ENCODE measurements around the gene APOB. TPM values are rescaled to one million over a fixed set of nuclear protein-coding genes. Genes with fewer than 3 reads are reported as not detected.

The APOB gene
- total and polyA plus RNA-seq, 2 experiments from 2014 or later = not detected

DNA sequence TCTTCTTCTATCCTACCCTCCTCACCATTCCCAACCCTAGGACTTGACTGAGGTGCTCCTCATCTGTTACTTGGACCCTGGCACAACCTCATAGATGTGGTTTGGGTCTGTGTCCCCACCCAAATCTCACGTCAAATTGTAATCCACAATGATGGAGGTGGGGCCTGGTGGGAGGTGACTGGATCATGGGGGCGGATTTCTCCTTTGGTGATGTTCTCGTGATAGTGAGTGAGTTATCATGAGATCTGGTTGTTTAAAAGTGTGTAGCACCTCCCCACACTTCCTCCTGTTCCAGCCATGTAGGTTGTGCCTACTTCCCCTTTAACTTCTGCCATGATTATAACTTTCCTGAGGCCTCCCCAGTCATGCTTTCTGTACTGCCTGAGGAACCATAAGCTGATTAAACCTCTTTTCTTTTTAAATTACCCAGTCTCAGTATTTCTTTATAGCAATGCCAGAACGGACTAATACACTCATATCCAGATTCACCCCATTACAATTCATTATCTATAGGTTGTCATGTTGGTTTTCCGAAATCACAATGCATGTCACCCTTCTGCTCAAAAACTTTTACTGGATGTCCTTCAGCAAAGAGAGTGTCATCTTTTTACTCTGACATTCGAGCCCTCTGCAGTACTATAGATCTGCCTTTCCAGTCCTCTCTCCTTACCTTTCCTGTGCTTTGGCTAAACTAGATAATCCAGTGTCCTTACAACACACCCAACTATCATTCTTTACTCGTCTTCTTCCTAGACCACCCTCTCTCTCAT is 45.7 kb downstream of the APOB start:
- H3K79me2 ChIP-seq (ENCODE audit: insufficient read depth) = no peaks in the 10 kb centered on the region
- no peaks in the 10 kb centered on the region for H3F3A ChIP-seq (ENCODE audit: insufficient read depth)
- H3K4me2 ChIP-seq (ENCODE audit: unreplicated experiment) = no peak overlapping the region
- DNase-seq = no peak
- TF ChIP-seq EZH2phosphoT487 (IDR thresholded peaks at IDR 0.05; ENCODE audit: insufficient read depth, low read depth) (no peak), EZH2 (IDR thresholded peaks at IDR 0.05; ENCODE audit: insufficient read depth, poor library complexity, severe bottlenecking) (no peak)
- no peak overlapping the region for H2AFZ ChIP-seq
- no peak overlapping the region for H3K4me3 ChIP-seq
- H3K9me2 ChIP-seq (ENCODE audit: insufficient read depth) = no peaks in the 10 kb centered on the region
- no peak overlapping the region for H3K9ac ChIP-seq
- no peaks in the 10 kb centered on the region for H3K9me3 ChIP-seq (ENCODE audit: low read depth)
- H3K4me1 ChIP-seq (ENCODE audit: insufficient read depth) = no peaks in the 10 kb centered on the region
- in situ Hi-C loops (cut with MboI) = no loop called here
- no peaks in the 10 kb centered on the region for H3K27me3 ChIP-seq (replicated peaks; ENCODE audit: insufficient read depth)
- H3K27ac ChIP-seq = no peak overlapping the region
- WGBS, 2 experiments (ENCODE audit: low coverage in 1 of 2, low lambda C conversion rate in 2 of 2, missing lambda C conversion rate in 2 of 2) = 22 to 23% methylated on average over 7 of the region's 7 CpGs
- H3K36me3 ChIP-seq (ENCODE audit: low read depth) = no peaks in the 10 kb centered on the region
- H4K20me1 ChIP-seq (ENCODE audit: insufficient read depth) = no peaks in the 10 kb centered on the region

DNA sequence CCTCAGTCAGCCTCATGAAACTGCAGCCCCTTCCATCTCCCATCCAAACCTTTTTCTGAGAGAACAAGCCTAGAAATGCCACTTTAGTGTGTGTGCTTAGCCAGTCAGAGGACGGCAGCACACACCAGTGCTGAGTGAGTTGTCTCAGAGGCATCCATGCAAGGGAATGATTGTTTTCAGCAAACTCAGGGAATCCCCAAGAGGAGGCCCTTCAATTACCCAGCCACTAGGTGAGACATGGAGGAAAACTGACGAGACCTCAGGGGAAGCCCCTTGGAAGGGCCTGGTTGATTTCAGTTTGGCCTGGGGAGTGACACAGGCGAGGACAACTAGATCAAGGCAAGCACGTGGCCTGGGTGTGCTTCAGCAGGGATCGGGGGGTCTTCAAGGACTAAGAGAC is 49.7 kb downstream of the APOB start:
- no peak overlapping the region for H3K27ac ChIP-seq
- in situ Hi-C loops (cut with MboI) = no loop called here
- WGBS, 2 experiments (ENCODE audit: low coverage in 1 of 2, low lambda C conversion rate in 2 of 2, missing lambda C conversion rate in 2 of 2) = 25 to 31% methylated on average over 5 of the region's 5 CpGs
- H3K79me2 ChIP-seq (ENCODE audit: insufficient read depth) = no peaks in the 10 kb centered on the region
- TF ChIP-seq EZH2phosphoT487 (IDR thresholded peaks at IDR 0.05; ENCODE audit: insufficient read depth, low read depth) (no peak), EZH2 (IDR thresholded peaks at IDR 0.05; ENCODE audit: insufficient read depth, poor library complexity, severe bottlenecking) (no peak)
- H2AFZ ChIP-seq = no peak overlapping the region
- no peaks in the 10 kb centered on the region for H3F3A ChIP-seq (ENCODE audit: insufficient read depth)
- H3K27me3 ChIP-seq (replicated peaks; ENCODE audit: insufficient read depth) = no peaks in the 10 kb centered on the region
- no peaks in the 10 kb centered on the region for H4K20me1 ChIP-seq (ENCODE audit: insufficient read depth)
- H3K4me2 ChIP-seq (ENCODE audit: unreplicated experiment) = no peak overlapping the region
- DNase-seq = no peak
- no peaks in the 10 kb centered on the region for H3K9me3 ChIP-seq (ENCODE audit: low read depth)
- no peak overlapping the region for H3K9ac ChIP-seq
- no peaks in the 10 kb centered on the region for H3K4me1 ChIP-seq (ENCODE audit: insufficient read depth)
- H3K36me3 ChIP-seq (ENCODE audit: low read depth) = no peaks in the 10 kb centered on the region
- H3K4me3 ChIP-seq = no peak overlapping the region
- no peaks in the 10 kb centered on the region for H3K9me2 ChIP-seq (ENCODE audit: insufficient read depth)

DNA sequence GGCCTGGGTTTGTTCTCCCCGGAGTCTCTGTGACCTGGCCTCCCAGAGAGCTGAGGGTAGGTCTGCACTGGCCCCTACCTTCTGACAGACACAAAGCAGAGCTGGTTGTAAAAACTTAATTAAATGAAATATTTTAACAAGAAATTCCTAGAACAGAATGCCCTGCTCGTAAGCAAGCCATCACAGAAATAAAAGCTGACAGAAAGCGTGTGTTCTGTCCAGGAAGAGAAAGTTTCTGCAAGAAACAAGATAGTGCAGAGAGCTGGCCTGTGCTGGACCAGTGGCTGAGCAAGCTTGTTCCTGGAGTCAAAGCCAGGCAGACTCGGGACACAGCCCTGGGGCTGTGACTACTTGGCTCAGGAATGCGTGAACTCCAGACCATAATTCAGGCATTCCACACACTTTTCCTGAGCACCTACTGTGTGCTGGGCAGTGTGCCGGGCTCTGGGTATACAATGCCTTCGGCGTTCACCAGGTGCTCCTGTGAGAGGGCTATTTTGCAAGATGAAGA is 51.6 kb downstream of the APOB start:
- Histone ChIP-seq H3K4me3 (no peak overlapping the region), H3K27ac (no peak overlapping the region), H3K9me3 (ENCODE audit: low read depth) (no peaks in the 10 kb centered on the region), H2AFZ (no peak overlapping the region), H3K36me3 (ENCODE audit: low read depth) (no peaks in the 10 kb centered on the region), H3K9me2 (ENCODE audit: insufficient read depth) (no peaks in the 10 kb centered on the region), H3K4me2 (ENCODE audit: unreplicated experiment) (no peak overlapping the region), H3F3A (ENCODE audit: insufficient read depth) (no peaks in the 10 kb centered on the region), H3K9ac (no peak overlapping the region), H4K20me1 (ENCODE audit: insufficient read depth) (no peaks in the 10 kb centered on the region), H3K79me2 (ENCODE audit: insufficient read depth) (no peaks in the 10 kb centered on the region), H3K4me1 (ENCODE audit: insufficient read depth) (no peaks in the 10 kb centered on the region), H3K27me3 (replicated peaks; ENCODE audit: insufficient read depth) (no peaks in the 10 kb centered on the region)
- DNase-seq = peak; percentile 45
- in situ Hi-C loops (cut with MboI) = no loop called here
- TF ChIP-seq EZH2phosphoT487 (IDR thresholded peaks at IDR 0.05; ENCODE audit: insufficient read depth, low read depth) (no peak), EZH2 (IDR thresholded peaks at IDR 0.05; ENCODE audit: insufficient read depth, poor library complexity, severe bottlenecking) (no peak)
- WGBS, 2 experiments (ENCODE audit: low coverage in 1 of 2, low lambda C conversion rate in 2 of 2, missing lambda C conversion rate in 2 of 2) = 28 to 29% methylated on average over 8 of the region's 8 CpGs

DNA sequence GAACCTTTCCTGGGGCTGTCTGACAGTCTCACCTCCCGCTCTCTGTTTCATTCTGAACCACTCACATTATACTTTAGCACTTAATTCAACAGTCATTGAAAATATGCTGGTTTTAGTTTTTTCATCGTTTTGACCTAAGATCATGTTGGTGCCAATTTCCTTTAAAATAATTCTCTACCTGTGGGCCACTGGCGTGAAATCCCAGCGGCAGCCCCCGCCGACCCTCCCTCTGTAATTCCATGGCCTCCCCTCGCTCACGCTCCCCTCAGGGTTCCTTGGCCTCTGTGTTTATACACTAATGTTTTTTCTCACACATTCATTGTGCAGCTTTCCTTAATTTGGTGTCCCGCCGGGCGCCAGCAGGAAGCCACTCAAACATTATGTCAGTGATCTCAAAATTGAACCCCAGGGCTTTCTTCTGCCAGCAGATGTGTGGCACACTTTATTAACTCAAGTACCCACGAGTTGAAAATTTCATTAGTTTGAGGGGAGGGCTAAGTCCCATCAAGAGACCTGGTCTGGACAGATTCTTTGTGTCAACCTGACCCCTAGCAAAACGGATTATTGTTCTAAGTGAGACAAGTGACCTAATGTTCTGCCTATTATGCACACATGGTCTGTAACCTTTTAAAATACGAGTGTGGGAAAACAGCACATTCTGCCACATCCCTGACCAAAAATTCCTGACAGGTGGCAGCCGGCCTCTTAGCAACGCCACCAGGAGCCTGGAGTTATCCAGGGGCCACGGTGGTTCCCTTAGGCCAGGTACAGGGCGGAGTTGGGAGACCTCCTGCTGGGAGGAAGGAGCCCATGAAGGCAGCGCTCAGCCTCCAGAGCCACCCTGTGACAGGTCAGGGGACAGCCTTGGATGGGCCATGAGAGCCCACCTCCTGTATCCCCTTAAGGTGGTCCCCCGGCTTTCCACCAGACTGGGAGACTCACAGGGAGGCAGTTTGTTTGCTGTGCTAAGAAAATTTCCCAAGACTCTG is 53.1 kb downstream of the APOB start:
- no peaks in the 10 kb centered on the region for H3F3A ChIP-seq (ENCODE audit: insufficient read depth)
- H3K27me3 ChIP-seq (replicated peaks; ENCODE audit: insufficient read depth) = no peaks in the 10 kb centered on the region
- no peak for TF ChIP-seq EZH2 (IDR thresholded peaks at IDR 0.05; ENCODE audit: insufficient read depth, poor library complexity, severe bottlenecking)
- no peak for TF ChIP-seq EZH2phosphoT487 (IDR thresholded peaks at IDR 0.05; ENCODE audit: insufficient read depth, low read depth)
- H3K27ac ChIP-seq = no peak overlapping the region
- H3K4me2 ChIP-seq (ENCODE audit: unreplicated experiment) = no peak overlapping the region
- in situ Hi-C loops (cut with MboI) = no loop called here
- no peaks in the 10 kb centered on the region for H3K9me2 ChIP-seq (ENCODE audit: insufficient read depth)
- no peaks in the 10 kb centered on the region for H3K36me3 ChIP-seq (ENCODE audit: low read depth)
- H3K9me3 ChIP-seq (ENCODE audit: low read depth) = no peaks in the 10 kb centered on the region
- no peak overlapping the region for H2AFZ ChIP-seq
- H4K20me1 ChIP-seq (ENCODE audit: insufficient read depth) = no peaks in the 10 kb centered on the region
- no peak overlapping the region for H3K4me3 ChIP-seq
- no peak overlapping the region for H3K9ac ChIP-seq
- WGBS, 2 experiments (ENCODE audit: low coverage in 1 of 2, low lambda C conversion rate in 2 of 2, missing lambda C conversion rate in 2 of 2) = 28% methylated on average over 20 of the region's 20 CpGs
- no peaks in the 10 kb centered on the region for H3K79me2 ChIP-seq (ENCODE audit: insufficient read depth)
- no peaks in the 10 kb centered on the region for H3K4me1 ChIP-seq (ENCODE audit: insufficient read depth)
- DNase-seq = no peak
